Activated CD8-positive, alpha-beta memory T cell treated with anti-CD3 and anti-CD28 coated beads, Interleukin-2, amount 50 U/mL, for 48 hours (primary cell): Measurements from ENCODE around the gene SUFU.
A peak's percentile ranks its signal among the peaks of the same experiment; 100 is the strongest.

Experiments used
- DNase-seq: peaks from one replicate; pipeline ENCODE4 v3.0.0-alpha.2; 2020

SUFU gene

DNA sequence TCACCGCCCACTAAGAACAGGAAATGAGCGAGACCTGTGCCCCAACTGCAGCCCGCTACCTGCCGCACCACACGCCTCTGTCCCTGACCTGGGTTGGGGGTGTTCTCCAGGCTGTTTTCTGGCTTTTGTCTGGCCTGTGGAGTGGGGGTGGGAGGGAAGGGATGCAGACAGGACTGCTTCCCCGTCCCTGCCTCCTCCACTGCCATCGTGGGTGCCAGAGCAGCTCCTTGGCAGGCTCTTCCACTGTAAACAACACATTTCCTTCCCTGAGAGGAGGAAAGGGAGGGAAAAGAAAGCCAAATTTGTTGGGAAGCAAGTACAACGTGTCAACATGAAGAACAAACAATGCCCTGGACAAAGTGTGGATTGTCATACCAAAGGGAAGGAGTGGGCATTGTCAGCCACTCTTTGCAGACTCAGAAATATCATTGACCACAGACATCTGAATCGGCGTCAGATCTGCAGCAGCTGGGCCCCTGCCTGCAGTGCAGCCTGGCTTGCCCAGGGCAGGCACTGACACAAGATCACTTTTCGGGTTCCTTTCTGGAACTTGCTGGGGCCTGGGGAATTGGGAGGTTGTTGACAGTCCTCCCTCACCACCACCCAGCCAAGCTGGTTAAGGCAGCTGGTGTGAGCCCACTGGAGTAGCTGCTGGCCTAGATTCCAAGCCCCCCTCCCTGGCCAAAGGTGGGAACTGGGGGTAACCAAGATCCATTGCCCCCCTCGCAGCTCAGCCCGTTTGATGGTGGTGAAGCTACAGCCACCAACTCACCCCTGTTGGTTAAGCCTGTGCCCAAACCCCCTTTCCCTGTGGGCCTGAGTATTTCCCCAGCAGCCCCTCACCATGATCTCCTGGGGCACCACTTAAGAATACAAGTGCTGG lies 117.9 kb downstream of the SUFU start:
- DNase-seq, result no peak

GRCh38 chr10:102624094-102624493 lies 120.3 kb downstream of the SUFU start:
- DNase-seq, result no peak

- no peak for DNase-seq
Measured at GRCh38 chr10:102624751-102625645, 121.2 kb downstream of the SUFU start.

DNA sequence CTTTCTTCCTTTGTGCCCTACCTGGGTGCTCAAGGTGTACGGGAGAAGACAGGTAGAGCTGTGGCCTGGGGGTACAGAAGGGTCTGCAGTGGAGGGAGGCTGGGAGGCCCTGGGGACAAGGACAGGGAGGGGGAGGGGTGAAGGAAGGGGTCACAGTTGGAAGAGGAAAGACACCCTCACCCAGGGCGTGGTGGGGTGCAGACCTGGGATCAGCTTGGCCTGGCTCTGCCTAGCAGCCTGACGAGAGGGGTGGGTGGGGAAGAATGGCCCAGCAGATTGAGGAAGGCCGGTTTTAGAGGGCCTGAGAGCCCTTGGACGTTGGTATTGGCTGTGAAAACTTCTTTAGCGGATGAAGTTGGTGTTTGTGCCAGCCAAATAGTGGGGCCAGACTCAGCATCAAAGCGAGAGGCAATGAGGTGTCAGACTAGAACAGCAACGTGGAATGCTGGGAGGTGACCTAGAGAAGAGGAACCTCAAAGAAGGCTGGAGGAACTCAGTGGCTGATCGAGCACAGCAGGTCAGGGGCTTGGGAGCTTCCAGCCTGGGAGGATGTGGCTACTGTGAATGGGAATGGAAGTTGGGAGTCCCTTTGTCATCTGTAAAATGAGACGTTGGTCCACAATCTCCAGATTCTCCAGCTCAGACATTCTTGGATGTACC lies 122.4 kb downstream of the SUFU start:
- DNase-seq, result no peak

DNA sequence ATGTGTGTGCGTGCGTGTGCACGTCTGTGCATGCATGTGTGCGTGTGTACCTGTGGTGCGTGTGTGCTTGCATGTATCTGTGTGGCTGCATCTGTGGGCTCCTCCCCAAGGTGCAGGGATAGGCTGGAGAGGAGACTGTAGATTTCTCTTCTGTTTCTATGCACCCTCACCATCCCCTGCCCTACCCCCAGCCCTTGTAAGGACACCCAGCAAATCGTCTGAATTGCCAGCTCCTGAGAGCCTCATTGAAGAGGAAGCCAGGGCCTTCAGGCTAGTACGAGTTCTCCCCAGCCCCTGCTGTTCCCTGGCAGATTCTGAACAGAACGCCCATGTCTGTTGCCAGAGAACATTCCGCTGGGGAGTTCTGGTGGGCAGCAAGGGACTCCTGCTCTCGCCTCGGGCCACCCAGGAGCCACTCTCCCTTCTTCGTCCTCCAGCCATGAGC lies 123.5 kb downstream of the SUFU start:
- DNase-seq, result no peak

GRCh38 chr10:102627736-102628293 lies 124.0 kb downstream of the SUFU start:
- DNase-seq, result no peak

- no peak for DNase-seq
Measured at GRCh38 chr10:102628451-102628911, 124.7 kb downstream of the SUFU start.

DNA sequence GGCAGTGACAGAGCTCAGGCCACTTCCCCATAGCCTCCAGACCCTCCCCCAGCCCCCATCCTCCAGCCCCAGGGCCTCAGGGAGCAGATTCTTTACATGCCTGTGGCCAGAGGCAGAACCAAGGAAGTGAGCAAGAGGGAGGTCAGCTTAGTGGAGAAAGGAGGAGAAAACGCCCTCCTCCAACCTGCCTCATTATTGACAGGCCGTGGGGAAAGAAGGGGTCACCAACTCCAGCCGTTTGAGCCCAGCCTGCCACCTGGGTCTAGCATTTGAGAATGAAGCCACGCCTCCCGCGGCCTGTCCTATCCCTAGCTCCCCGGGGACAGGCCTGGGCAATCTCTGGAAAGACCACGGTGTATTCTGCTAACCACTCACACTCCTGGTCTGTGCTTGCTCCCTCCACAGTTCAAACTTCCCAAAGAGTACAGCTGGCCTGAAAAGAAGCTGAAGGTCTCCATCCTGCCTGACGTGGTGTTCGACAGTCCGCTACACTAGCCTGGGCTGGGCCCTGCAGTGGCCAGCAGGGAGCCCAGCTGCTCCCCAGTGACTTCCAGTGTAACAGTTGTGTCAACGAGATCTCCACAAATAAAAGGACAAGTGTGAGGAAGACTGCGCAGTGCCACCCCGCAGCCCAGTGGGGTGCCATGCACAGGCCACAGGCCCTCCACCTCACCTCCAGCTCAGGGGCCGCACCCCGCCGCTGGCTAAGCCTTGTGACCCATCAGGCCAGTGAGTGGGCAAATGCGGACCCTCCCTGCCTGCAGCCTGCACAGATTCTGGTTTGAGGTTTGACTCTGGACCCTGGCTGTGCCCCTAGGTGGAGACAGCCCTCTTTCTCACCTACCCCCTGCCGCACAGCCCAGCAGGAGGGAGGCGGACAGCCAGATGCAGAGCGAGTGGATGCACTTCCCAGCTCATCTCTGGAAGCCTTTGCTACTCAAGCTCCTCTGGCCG lies 126.2 kb downstream of the SUFU start:
- DNase-seq, result no peak

DNA sequence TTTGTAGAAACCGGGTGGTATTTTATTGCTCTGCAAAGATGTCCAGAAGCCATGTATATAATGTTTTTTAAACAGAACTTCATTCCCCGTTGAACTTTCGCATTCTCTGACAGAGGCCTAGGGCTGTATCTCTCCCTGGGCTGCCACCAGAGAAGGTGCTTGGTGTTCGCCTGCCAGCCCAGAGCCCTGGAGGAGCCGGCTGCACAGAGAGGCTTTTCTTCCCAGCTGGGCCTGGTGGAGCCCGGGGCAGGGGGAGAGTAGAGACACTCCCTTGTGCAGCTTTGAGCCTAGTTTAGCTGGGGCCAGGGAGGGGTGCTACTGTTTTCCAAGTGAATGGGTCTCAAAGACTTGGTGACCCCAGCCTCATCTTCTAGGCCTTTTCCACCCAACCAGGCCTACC lies 126.9 kb downstream of the SUFU start:
- no peak for DNase-seq

GRCh38 chr10:102631525-102632393 lies 128.0 kb downstream of the SUFU start:
- no peak for DNase-seq

- no peak for DNase-seq
Measured at GRCh38 chr10:102632394-102633111, 128.8 kb downstream of the SUFU start.

DNA sequence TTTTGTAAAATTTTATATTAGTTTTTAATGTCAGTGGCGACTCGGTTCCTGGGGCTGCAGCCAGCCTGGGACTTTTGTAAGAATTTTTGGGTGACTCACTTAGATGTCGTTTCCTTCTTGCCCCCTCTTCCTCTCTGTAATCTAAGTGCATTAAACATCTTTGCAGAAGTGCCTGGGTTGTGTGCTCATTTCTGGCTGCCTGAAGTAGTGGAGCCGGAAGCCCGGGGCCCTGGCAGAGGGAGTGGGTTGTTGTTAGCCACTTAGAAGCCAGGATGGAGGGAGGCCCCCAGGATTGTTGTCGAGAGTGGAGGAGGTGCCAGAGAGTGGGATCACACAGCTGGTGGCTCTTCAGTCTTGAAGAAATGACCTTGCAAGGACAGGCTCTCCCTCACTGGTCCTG lies 129.5 kb downstream of the SUFU start:
- no peak for DNase-seq

DNA sequence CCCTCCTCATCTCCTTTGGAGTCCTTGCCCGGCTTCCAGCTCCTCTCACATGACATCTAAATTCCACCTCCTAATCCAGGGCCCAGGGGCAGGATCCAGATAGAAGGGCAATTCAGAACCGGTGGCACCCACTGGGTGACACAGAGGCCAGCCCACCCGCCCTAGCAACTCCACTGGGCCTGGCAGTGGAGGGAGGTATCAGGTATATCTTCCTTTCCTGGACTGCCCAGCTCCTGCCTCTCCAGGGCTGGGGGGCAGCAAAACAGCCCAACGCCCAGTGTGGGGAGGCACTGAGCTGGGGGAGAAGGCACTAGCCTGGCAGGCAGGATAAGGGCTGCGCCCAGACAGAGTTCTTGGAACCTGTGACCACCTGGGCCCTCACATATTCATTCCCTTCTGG lies 130.1 kb downstream of the SUFU start:
- no peak for DNase-seq

- no peak for DNase-seq
Measured at GRCh38 chr10:102634686-102635085, 130.9 kb downstream of the SUFU start.

DNA sequence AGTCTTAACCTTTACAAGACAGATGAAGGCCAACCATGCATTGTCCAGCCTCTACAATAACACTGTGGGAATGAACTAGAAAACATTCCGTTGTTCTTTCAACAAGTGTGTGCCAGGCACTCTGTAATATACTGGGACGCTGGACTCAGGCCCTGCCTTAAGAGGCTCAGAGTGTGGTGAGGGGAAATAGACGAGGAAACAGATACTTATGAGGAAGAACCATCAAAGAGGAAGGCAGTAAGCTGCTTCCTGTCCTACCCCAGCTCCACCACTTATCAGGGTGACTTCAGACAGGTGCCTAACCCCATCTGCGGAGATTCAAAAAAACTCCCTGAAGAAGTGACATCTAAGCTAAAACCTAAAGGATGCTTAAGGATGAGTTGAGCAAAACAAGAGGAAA lies 131.6 kb downstream of the SUFU start:
- DNase-seq, result no peak

GRCh38 chr10:102639537-102639936 lies 135.8 kb downstream of the SUFU start:
- DNase-seq, result no peak

- DNase-seq, result no peak
Measured at GRCh38 chr10:102641402-102641801, 137.6 kb downstream of the SUFU start.

DNA sequence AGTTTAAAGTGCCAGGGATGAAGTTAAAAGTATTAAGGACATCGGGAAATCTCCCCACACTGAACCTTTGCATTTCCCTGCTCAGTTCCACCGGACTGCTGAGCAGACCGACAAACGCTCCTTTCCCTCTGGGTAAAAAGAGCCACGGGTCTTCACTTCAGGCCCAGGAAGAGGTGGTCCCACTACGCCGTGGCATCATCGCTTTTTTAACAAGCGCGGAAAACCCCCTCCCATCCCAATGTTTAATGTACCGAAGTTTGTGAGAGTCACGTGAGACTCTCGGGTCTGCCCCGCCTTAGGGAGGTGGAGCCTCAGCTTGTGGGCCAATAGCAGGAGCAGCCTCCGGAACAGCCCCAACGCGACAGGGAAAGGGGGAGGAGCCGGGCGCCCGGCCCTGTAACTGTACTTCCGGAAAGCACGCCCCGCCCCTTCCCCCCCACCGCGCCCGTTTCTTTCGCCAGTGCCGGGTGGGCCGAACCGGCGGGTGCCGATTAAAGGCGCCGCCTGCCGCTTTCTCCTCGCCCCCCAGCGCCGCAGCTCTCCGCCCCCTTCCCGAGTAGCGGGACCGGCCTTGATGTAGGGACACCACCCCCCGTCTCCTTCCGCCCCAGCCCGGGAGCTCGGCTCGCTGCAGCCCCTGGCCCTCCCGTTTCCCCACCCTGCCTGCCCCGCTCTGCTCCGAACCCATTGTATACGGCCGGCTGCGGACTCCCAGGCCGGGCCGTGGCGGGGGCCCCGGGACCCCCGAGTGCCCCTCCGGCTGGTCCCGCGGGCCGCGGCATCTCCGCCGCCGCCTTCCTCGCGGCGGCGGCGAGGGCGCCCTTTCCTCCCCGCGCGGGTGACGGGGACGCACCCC lies 138.3 kb downstream of the SUFU start:
- peak; percentile 97 for DNase-seq
